ENCODE data around the gene GNG8.

DNA sequence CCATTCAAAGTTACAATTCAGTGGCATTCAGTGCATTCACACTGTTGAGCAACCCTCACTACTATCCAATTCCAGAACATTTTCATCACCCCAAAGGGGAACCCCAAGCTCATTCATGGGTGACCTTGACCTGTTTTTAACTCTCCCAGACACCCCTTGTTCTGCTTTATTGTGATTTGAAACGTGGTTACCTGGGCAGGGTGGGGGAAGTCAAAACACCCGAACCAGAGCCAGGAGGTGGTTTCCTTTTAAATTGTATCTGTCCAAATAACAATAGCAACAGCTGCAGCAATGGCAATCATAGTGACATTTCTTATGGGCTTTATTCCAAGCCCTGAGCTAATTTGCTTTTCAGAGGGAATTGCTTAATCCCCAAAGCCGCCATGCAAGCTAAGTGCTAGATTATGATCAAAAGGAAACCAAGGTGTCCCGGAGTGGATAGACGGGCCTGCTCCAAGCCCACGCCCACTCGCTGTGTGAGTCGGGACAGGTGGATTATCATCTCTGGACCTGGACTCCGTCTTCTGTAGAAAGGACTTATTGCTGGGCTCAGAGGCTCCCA is 17.3 kb downstream of the GNG8 start:
- TF ChIP-seq, protein P1, sequence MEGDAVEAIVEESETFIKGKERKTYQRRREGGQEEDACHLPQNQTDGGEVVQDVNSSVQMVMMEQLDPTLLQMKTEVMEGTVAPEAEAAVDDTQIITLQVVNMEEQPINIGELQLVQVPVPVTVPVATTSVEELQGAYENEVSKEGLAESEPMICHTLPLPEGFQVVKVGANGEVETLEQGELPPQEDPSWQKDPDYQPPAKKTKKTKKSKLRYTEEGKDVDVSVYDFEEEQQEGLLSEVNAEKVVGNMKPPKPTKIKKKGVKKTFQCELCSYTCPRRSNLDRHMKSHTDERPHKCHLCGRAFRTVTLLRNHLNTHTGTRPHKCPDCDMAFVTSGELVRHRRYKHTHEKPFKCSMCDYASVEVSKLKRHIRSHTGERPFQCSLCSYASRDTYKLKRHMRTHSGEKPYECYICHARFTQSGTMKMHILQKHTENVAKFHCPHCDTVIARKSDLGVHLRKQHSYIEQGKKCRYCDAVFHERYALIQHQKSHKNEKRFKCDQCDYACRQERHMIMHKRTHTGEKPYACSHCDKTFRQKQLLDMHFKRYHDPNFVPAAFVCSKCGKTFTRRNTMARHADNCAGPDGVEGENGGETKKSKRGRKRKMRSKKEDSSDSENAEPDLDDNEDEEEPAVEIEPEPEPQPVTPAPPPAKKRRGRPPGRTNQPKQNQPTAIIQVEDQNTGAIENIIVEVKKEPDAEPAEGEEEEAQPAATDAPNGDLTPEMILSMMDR (conservative IDR thresholded peaks at IDR 0.05; ENCODE audit: low read depth in 2 of 2), result no peak
- TF ChIP-seq EZH2 (IDR thresholded peaks at IDR 0.05; ENCODE audit: low read depth, unreplicated experiment) (no peak), POLR2AphosphoS5 (IDR thresholded peaks at IDR 0.05; ENCODE audit: low read depth) (no peak), EZH2phosphoT487 (IDR thresholded peaks at IDR 0.05; ENCODE audit: unreplicated experiment) (no peak), NANOG (IDR thresholded peaks at IDR 0.05; ENCODE audit: borderline replicate concordance) (no peak), CREB1 (CRISPR knock-in tag; IDR thresholded peaks at IDR 0.05; ENCODE audit: low read depth) (no peak), STAT1 (IDR thresholded peaks at IDR 0.05; ENCODE audit: unreplicated experiment) (no peak)
- TF ChIP-seq, protein P2, sequence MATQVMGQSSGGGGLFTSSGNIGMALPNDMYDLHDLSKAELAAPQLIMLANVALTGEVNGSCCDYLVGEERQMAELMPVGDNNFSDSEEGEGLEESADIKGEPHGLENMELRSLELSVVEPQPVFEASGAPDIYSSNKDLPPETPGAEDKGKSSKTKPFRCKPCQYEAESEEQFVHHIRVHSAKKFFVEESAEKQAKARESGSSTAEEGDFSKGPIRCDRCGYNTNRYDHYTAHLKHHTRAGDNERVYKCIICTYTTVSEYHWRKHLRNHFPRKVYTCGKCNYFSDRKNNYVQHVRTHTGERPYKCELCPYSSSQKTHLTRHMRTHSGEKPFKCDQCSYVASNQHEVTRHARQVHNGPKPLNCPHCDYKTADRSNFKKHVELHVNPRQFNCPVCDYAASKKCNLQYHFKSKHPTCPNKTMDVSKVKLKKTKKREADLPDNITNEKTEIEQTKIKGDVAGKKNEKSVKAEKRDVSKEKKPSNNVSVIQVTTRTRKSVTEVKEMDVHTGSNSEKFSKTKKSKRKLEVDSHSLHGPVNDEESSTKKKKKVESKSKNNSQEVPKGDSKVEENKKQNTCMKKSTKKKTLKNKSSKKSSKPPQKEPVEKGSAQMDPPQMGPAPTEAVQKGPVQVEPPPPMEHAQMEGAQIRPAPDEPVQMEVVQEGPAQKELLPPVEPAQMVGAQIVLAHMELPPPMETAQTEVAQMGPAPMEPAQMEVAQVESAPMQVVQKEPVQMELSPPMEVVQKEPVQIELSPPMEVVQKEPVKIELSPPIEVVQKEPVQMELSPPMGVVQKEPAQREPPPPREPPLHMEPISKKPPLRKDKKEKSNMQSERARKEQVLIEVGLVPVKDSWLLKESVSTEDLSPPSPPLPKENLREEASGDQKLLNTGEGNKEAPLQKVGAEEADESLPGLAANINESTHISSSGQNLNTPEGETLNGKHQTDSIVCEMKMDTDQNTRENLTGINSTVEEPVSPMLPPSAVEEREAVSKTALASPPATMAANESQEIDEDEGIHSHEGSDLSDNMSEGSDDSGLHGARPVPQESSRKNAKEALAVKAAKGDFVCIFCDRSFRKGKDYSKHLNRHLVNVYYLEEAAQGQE (IDR thresholded peaks at IDR 0.05; ENCODE audit: unreplicated experiment), result no peak
- TF ChIP-seq, protein P3, sequence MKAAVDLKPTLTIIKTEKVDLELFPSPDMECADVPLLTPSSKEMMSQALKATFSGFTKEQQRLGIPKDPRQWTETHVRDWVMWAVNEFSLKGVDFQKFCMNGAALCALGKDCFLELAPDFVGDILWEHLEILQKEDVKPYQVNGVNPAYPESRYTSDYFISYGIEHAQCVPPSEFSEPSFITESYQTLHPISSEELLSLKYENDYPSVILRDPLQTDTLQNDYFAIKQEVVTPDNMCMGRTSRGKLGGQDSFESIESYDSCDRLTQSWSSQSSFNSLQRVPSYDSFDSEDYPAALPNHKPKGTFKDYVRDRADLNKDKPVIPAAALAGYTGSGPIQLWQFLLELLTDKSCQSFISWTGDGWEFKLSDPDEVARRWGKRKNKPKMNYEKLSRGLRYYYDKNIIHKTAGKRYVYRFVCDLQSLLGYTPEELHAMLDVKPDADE (IDR thresholded peaks at IDR 0.05), result no peak

All from GM23338 (cell line).